Skeletal muscle cell (primary cell): ENCODE measurements around the gene BMP8B.
"Not testable (repeated sequence)": the region's sequence is repeated elsewhere in the genome, so short reads cannot be mapped to it uniquely, and the experiment has no call there.

Experiments
- DNase-seq: peaks from one replicate; pipeline ENCODE4 v3.0.0-alpha.2; 2010; ENCODE audit warnings: low read depth
- H3K4me3 ChIP-seq: 2 replicates; pipeline ENCODE4 v1.5.1; 2011; ENCODE audit warnings: low read depth, mild to moderate bottlenecking, control low read depth, low read length, moderate library complexity

Gene BMP8B

DNA sequence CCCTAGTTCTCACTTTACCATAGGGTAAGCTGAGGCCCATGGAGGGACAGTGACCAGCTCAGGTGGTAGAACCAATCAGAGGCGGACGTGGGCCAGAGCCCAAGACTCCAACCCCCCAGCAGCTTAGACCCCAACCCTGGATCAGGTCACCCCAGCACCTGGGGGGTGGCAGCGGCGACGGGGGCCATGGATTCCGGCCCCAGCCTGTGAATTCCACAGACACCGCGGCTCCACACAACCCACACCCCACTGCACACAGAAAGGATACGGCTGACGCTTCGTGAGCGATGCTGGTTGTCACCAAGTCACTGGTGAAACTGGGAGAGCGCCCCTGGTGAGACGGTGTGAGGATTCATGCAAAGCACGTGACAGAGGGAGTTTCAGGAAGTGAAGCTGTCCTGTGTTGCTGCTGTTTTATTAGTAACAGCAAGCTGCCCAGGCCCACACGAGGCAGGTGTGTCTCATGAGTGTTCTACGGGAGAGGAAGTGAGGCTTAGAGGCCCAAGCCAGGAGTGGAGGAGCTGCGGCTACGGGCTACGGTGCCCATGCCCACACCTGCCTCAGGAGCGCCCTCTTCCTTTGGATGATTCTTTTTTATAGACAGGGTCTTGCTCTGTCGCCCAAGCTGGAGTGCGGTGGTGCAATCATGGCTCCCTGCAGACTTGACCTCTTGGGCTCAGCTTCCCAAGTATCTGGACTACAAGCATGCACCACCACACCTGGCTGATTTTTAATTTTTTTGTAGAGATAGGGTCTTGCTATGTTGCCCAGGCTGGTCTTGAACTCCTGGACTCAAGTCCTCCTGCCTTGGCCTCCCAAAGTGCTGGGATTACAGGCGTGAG is 28.6 kb upstream of the BMP8B start:
- H3K4me3 ChIP-seq, DNase-seq: not testable (repeated sequence)

DNA sequence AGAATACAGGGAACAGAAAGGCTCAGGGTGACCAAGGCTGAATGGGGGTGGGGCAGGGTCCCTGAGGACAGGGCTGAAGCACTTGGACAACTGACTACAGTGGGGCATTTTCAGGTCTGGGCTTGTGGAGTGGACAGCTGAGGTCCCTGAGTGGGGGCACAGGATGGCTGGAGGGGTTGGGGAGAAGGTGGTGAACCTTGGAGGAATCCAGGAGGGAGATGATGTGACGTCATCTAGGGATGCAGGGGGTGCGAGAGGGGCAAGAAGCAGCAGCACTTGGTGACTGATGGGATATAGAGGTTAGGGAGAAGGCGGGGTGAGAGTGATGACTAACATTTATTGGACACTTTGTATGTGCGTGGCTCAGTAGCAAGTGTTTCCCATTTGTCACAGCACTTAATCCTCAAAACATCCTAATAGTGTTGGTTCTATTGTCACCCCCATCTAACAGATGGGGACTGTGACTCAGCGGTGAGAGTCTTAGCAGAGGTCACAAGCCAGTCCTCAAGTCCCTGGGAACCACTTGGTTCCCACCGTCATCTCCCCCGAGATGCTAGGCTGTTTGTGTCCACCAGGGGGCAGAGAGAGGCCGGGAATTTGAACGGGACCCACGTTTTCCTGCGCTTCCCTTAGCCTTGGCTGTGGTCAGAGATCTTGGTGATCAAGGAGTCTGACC is 27.9 kb upstream of the BMP8B start:
- no peak overlapping the region for H3K4me3 ChIP-seq
- DNase-seq, result peak; percentile 59

DNA sequence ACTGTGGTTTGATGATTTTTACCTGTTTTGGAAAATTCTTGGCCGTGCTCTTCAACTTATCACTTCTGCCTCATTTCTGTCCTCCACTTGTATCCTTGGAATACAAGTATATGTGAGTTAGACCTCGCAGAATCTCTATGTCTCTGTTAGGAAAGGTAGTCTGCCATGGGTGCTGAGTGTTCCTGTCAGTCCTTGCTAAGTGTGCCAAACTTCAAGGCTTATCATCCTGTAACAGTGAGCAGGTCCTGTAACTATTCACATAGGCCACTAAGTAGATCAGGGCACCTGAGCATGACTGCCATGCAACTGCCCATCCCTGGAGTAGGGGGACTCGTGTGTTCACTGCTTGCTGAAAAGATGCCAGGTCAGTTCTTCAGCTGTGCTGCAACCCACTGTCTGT is 24.2 kb upstream of the BMP8B start:
- no peak for DNase-seq
- H3K4me3 ChIP-seq, result no peak overlapping the region

DNA sequence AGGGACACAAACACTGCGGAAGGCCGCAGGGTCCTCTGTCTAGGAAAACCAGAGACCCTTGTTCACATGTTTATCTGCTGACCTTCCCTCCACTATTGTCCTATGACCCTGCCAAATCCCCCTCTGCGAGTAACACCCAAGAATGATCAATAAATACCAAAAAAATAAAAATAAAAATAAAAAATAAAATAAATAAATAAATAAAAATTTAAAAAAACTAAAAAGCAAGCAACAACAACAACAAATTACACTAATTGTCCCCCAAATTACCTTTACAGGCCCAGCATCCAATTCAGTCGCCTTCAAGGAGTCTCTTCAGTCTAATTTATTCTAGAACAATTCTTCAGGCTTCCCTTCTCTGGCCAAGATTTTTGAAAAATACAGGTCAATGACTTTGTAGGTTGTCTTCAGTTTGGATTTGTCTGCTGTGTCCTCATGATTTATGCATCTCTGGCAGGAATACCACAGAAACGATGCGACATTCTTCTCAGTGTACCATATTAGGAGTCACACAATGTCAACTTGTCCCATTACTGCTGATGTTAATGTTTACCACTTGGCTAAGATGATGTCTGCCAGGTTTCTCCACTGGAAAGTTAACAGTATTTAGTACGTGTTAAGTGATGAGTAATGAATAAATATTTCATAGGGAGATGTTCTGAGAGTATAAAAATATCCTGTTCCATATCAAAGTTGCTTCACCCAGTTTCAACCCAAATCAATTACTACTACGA is 20.3 kb upstream of the BMP8B start:
- no peak for DNase-seq
- H3K4me3 ChIP-seq, result no peak overlapping the region

DNA sequence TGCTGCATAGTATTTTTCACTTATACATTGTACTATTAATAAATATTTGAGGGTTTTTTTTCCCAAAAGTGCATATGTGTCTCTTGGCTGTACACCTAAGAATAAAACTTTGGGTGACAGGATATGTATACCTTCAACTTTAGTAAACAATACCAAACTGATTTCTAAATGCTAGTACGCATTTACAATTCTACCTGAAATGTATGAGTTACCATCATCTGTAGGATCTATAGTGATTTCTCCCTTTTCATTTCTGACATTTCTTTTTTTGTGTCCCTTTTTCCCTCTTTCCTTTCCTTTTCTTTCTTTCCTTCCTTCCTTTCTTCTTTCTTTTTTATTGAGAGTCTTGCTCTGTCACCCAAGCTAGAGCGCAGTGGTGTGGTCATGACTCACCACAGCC is 16.7 kb upstream of the BMP8B start:
- no peak for DNase-seq

DNA sequence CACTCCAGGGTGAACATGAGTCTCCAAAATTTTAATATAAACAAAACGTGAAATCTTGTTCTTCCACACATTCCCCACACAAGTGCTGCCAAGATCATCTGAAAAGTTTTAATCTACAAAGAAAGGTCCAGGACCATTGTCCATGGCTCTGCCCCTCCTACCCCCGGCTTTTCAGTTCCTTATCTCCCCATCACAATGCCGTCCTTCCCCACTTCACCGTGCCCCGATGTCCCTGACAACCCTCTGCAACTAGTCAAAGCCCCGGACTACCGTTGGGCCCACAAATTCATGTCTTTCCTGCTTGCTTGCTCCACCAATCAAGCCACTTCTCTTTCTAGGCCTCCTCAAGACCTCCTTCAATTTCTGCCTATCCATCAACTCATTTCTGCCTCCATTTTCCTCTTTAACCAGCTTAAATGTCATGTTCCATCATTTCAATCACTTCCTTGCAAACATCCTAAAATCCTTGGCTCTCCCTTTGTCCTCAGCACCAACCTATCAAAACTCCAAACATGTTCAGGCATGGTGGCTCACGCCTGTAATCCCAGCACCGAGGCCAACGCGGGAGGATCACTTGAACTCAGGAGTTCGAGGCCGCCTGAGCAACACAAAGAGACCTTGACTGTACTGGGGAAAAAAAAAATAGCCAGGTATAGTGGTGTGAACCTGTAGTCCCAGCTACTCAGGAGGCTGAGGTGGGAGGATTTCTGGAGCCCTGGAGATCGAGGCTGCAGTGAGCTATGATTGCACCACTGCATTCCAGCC is 14.0 kb upstream of the BMP8B start:
- DNase-seq, result no peak

More for the DNA sequence above, 16.7 kb upstream of the BMP8B start:
- H3K4me3 ChIP-seq, result no peak overlapping the region

DNA sequence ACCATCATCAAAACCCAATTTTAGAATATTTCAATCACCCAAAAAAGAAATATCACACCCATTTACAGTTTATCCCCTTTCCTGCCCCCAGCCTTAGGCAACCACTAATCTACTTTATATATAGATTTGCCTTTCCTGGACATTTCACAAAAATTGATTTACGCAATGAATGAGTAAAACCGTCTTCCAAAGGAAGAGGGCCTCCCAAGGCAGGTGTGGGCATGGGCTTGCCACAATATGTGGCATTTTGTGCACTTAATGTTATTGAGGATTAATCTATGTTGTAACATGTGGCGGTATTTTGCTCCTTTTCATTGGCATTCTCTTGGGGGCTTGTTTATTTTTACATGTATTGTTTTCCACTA is 11.8 kb upstream of the BMP8B start:
- no peak for DNase-seq
- H3K4me3 ChIP-seq, result no peak overlapping the region

More for the DNA sequence above, 14.0 kb upstream of the BMP8B start:
- no peak overlapping the region for H3K4me3 ChIP-seq

DNA sequence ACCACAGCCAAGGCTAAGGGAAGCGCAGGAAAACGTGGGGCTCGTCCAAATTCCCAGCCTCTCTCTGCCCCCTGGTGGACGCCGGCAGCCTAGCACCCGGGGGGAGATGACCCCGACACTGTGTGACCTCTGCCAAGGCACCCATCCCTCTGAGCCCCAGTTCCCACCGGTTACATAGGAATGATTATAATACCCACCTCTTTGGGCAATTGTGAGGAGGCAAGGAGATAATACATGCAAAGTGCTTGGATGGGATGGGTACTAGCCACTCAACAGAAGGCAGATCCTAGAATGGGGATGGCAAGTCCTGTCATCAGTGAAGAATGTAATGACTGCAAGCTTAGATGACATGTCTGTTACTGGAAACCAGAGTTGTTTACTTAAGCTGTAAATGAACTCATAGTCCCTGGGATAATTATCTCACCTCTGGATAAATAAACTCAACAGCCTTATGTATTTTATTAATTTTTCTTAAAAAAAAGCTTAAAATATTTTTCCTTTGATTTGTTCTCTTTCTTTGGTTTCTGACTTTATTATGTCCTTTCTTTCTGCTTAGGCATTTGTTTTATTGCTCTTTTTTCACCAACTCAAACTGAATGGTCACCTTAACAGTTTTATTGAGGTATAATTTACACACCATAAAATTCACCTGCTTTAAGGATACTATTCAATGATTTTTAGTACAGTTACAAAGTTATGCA is 11.3 kb upstream of the BMP8B start:
- H3K4me3 ChIP-seq, result no peak overlapping the region
- DNase-seq, result peak; percentile 43

DNA sequence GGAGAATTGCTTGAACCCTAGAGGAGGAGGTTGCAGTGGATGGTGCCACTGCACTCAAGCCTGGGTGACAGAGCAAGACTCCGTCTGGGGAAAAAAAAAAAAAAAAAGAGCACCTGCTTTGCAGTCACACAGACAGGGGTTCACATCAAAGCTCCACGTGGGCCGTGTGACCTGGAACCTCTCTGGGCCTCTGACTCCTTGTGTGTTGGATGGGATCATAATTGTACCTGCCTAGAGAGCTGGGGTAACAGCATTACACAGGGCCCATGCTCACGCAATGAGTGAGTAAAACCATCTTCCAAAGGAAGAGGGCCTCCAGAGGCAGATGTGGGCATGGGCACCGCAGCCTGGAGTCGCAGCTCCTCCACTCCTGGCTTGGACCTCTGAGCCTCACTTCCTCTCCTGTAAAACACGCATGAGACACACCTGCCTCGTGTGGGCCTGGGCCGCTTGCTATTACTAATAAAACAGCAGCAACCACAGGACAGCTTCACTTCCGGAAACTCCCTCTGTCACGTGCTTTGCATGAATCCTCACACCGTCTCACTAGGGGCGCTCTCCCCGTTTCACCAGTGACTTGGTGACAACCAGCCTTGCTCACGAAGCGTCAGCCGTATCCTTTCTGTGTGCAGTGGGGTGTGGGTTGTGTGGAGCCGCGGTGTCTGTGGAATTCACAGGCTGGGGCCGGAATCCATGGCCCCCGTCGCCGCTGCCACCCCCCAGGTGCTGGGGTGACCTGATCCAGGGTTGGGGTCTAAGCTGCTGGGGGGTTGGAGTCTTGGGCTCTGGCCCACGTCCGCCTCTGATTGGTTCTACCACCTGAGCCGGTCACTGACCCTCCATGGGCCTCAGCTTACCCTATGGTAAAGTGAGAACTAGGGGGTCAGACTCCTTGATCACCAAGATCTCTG is 10.4 kb upstream of the BMP8B start:
- H3K4me3 ChIP-seq, DNase-seq: not testable (repeated sequence)

DNA sequence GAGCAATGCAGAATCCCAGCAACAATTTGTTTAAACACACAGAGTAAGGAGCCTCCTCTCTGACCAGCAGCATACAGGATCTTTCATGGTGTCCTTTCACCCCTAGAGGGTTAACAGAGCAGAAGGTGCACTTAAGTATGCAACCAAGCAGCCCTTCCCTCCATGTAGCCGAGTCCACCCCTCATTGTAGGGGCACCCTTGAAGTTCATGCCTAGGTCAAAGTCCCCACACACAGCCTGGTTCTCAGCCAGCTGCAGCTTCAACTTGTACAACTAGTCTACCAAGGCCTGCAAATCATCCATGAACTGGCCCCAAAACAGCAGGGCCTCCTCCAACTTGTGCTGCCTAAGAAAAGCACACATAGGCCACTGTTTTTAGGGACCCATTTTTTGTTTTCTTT is 7.0 kb upstream of the BMP8B start:
- no peak for DNase-seq
- no peak overlapping the region for H3K4me3 ChIP-seq

DNA sequence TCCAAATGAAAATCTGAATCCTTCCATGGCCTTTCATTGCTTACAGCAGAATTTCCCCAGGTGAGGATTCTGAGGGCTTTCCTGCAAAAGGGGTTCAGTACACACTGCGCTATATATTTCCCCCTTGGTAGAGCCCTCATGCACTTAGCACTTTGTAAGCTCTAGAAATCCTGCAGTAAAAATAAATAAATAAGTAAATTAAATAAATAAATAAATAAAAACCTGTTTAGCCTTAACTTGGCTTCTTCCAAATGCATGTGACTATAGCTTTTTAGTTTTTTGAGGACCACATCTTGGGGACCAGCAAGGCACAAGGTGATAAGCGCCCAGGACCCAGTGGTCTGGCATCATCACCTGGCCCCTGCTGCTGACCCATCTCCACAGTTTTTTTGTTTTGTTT is 3.2 kb upstream of the BMP8B start:
- DNase-seq, result no peak
- no peak overlapping the region for H3K4me3 ChIP-seq

DNA sequence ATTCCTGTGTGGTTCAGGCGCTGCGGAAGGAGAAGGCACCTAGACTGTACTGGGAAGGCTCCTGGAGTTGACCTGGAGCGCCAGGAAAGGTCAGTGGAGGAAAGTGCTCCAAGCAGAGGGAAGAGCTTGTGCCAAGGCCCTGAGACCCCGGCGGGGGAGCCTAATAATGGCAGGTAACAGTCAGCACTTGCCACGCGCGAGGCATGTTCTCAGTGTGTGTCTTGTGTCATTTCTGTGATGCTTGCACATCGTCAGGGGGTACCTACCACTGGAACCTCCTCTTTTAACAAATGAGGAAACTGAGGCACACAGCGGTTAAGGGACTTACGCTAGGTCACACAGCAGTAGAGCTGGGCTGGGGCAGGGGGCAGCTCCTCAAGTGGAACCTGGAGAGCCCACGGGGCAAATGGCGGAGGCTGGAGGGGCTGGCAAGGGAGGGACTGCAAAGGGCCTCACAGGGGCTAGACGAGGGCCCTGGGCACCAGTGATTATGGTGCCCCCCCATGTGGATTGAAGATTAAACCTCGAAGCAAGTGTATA is 976 bp upstream of the BMP8B start:
- no peak overlapping the region for H3K4me3 ChIP-seq

DNA sequence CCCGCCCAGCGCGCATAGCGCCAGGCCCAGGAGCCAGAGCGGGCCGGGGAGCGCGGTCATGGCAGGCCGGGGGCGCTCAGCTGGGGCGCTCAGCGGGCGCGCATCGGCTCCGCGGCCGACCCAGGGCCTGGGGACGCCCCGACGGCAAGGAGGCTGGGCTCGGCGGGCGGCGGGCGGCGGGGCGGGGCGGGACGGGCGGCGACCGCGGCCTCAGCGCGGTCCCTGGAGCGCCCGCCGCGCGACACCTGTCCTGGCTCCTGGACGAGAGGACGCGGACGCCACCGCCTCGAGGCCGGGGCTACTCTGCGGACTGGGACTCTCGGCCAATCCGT is 273 bp downstream of the BMP8B start:
- DNase-seq, result no peak
- peak overlapping the region; percentile 30 for H3K4me3 ChIP-seq

More for the DNA sequence above, 976 bp upstream of the BMP8B start:
- no peak for DNase-seq

DNA sequence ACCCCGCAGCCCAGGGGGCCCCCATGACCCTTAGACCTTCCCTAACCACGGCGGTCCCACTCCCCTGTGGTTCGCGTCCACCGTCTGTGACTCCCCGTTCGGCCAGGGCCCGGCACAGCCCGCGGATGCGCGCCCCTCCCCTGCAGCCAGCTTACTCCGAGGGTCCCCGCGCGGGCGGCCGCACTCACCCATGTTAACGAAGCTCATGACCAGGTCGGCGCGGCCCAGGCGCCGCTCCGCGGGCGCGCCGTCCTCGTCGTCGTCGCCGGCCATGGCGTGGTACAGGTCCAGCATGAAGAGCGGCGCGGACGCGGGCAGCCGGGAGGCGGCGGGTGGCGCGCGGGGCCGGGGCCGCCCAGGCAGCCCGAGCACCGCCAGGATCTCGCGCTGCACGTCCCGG is 701 bp downstream of the BMP8B start:
- not testable (repeated sequence) for DNase-seq, H3K4me3 ChIP-seq

DNA sequence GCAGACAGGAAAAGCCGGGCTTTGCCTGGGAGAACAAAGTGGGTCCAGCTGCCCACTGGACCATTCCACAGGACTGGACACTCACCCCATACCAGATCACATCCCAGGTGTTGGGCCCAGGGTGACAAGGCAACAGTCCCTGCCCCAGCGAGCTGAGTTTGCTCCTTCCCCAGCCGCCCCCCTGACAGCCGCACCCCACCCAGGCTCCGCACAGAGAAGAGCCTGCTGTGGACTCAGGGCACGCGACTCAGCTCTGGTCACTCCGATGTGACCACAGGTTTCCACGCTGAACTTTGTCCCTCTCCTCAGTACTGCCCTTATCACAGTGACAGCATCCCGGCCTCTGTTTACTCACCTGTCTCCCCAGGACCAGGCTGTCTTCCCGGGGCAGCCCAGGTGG is 1.2 kb downstream of the BMP8B start:
- DNase-seq, result no peak
- H3K4me3 ChIP-seq, result no peak overlapping the region

DNA sequence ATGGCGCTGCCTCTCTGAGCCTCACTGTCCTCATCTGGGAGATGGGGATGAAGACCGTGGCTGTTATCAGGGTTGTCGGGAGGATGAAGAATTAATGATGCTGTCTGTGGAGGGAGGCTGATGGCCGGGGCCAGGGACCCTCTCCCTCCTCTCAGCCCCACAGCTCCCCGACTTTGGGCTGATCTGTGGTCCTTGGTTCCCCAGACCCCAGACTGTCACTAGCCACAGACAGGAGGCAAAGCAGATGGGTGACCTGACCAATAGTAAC is 1.6 kb downstream of the BMP8B start:
- H3K4me3 ChIP-seq, DNase-seq: not testable (repeated sequence)

DNA sequence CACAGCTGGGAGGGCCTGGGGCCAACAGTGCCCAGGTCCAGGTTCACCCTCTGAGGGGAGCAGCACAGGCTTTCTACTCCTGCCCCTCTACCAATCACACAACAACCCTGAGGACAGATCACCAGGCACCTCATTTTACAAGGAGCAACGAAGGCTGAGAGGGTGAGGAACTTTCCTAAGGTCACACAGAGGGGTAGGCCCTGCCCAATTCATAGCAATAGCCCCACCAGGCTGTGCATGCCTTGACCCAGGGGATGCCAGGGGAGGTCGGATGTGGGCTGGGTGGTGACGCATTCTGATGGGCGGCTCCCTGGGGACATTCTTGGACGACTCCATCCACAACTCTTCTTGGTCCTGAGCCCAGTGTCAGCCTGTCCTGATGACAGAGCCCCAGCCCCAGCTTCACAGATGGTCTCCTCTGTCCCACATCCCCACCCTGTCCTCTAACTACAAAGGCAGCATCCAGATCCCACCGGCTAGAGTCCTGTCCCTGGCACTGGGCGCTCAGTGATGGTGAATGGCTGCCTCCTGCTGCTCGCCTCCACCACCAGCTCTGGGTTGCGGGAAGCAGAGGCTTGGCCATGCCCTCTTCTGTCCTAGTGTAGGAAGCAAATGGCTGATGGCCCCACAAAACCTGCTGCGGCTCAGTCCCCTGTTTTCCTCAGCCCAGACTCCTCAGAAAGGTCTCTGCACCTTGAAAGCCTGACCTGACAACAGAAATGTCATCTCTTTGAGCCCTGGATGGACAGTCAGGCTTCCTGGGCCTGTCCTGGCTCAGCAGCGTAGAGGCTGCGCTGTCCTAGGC is 2.2 kb downstream of the BMP8B start:
- not testable (repeated sequence) for DNase-seq

More for the DNA sequence above, 2.2 kb downstream of the BMP8B start:
- H3K4me3 ChIP-seq, result not testable (repeated sequence)
